Peyer's patch (tissue), 4 donors: ENCODE results near the gene ZNF24.

ENCODE experiments used
- POLR2A ChIP-seq, 2 donors: fragments of 450-650 bp; IDR thresholded peaks; one replicate each; pipeline ENCODE4 v1.5.1; 2017; ENCODE audit warnings: antibody characterized with exemption in 2 of 2, mild to moderate bottlenecking in 2 of 2, moderate library complexity in 2 of 2
- TF ChIP-seq, protein P1 (sequence below), 6 experiments: fragments of 450-650 bp in 4 of 6; fragments of 200-600 bp in 2 of 6; sonication (generic) in 1 of 6; IDR thresholded peaks; one replicate each; pipeline ENCODE4 v1.5.1; 2017 to 2019; ENCODE audit warnings: antibody characterized with exemption in 6 of 6, mild to moderate bottlenecking in 3 of 6, moderate library complexity in 1 of 6

DNA sequence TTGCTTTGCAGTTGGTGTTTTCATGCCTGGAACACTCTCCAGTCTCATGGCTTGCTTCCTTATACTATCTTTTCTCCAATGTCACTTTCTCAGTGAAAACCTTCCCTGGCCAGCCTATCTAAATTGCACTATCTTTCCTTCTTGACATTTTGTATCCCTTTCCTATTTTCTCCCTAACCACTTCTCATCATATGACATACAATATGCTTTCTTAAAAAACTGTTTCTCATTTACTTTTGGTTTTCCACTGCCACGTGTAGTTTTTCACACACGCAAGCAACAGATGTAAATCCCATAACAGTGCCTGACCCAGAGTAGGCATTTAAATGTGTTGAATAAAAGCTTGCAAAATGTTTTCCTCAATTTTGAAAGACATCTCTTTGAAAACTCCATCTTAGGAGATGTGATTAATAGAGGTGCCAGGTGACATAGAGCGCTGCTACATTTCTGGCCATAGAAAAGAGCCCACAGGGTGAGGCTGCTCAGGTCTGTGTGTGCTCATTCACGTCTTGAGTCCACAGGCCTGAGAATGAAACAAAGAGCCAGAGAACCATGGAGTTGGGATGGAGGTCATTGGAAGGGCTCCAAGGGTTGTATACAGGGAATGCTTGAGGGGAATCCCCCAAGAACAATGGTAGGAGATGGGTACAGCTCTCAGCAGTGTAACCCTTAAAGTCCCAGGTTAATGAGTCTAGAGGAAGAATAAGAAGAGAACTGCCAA lies 12.7 kb downstream of the ZNF24 start:
- TF ChIP-seq, protein P1, sequence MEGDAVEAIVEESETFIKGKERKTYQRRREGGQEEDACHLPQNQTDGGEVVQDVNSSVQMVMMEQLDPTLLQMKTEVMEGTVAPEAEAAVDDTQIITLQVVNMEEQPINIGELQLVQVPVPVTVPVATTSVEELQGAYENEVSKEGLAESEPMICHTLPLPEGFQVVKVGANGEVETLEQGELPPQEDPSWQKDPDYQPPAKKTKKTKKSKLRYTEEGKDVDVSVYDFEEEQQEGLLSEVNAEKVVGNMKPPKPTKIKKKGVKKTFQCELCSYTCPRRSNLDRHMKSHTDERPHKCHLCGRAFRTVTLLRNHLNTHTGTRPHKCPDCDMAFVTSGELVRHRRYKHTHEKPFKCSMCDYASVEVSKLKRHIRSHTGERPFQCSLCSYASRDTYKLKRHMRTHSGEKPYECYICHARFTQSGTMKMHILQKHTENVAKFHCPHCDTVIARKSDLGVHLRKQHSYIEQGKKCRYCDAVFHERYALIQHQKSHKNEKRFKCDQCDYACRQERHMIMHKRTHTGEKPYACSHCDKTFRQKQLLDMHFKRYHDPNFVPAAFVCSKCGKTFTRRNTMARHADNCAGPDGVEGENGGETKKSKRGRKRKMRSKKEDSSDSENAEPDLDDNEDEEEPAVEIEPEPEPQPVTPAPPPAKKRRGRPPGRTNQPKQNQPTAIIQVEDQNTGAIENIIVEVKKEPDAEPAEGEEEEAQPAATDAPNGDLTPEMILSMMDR (IDR thresholded peaks at IDR 0.05), result no peak
- TF ChIP-seq POLR2A (IDR thresholded peaks at IDR 0.05), result no peak
